ENCODE data around the gene DLGAP1. TPM values are rescaled to one million over a fixed set of nuclear protein-coding genes. Genes with fewer than 3 reads are reported as not detected.

DLGAP1 gene
- total and polyA plus RNA-seq, 2 donors (not counting 1 experiment from before 2014, with no cell fraction given): 0.07 to 0.61 TPM

GRCh38 chr18:3649633-3650426, 805.3 kb downstream of the DLGAP1 start:
- Histone ChIP-seq H3K4me2 (replicated peaks; ENCODE audit: low read depth, low read length, poor library complexity, severe bottlenecking) (no peak overlapping the region), H3K9ac (ENCODE audit: low read length) (no peak overlapping the region), H3K4me3 (ENCODE audit: control extremely low read depth in 1 of 5, extremely low read depth in 1 of 5, insufficient read depth in 1 of 5, low read depth in 2 of 5, low read length in 4 of 5) (no peak overlapping the region), H3K9me3 (ENCODE audit: control extremely low read depth in 1 of 3, control insufficient read depth in 2 of 3, insufficient read depth in 1 of 3, low read length in 2 of 3) (no peaks in the 10 kb centered on the region), H3K79me2 (ENCODE audit: control insufficient read depth, insufficient read depth, low read length) (no peaks in the 10 kb centered on the region), H3K4me1 (ENCODE audit: control insufficient read depth in 2 of 2, insufficient read depth in 2 of 2, low read length in 2 of 2) (no peaks in the 10 kb centered on the region), H3K27me3 (replicated peaks in 1 of 4; ENCODE audit: control extremely low read depth in 1 of 4, control insufficient read depth in 3 of 4, insufficient read depth in 4 of 4, low read length in 3 of 4) (no peaks in the 10 kb centered on the region), H3K36me3 (replicated peaks in 1 of 2; ENCODE audit: control extremely low read depth in 1 of 2, control insufficient read depth in 1 of 2, extremely low read depth in 1 of 2, insufficient read depth in 2 of 2, low read length in 1 of 2) (no peaks in the 10 kb centered on the region), H4K20me1 (ENCODE audit: control insufficient read depth, insufficient read depth, low read length, poor library complexity, severe bottlenecking) (no peaks in the 10 kb centered on the region), H3K27ac (ENCODE audit: low read length in 2 of 2) (no peak overlapping the region), H2AFZ (ENCODE audit: insufficient read depth, low read depth, low read length, poor library complexity, severe bottlenecking) (no peak overlapping the region)
- 90% methylated on average over 5 of the region's 8 CpGs for WGBS (ENCODE audit: insufficient coverage)
- Mint-ChIP-seq H3K4me1 (no peaks in the 10 kb centered on the region), H3K27ac (no peak overlapping the region), H3K4me3 (no peak overlapping the region), H3K9me3 (ENCODE audit: insufficient read depth) (no peaks in the 10 kb centered on the region), H3K27me3 (peaks cover 11% of the 10 kb centered on the region)
- ChIA-PET CTCF (interaction anchor here (1.4 kb wide), 1 partner anchor 17 kb away, joined by 3 read pairs; no protein-coding TSS in a partner anchor), POLR2A (no interaction called here)
- no peak for ATAC-seq (ENCODE audit: low read depth)
- DNase-seq: no peak
- intact Hi-C loops (cut with micrococcal nuclease): no loop called here
- TF ChIP-seq EZH2 (IDR thresholded peaks at IDR 0.05; ENCODE audit: borderline replicate concordance, insufficient read depth, low read depth, low read length, poor library complexity, severe bottlenecking): no peak
- TF ChIP-seq, protein P1, sequence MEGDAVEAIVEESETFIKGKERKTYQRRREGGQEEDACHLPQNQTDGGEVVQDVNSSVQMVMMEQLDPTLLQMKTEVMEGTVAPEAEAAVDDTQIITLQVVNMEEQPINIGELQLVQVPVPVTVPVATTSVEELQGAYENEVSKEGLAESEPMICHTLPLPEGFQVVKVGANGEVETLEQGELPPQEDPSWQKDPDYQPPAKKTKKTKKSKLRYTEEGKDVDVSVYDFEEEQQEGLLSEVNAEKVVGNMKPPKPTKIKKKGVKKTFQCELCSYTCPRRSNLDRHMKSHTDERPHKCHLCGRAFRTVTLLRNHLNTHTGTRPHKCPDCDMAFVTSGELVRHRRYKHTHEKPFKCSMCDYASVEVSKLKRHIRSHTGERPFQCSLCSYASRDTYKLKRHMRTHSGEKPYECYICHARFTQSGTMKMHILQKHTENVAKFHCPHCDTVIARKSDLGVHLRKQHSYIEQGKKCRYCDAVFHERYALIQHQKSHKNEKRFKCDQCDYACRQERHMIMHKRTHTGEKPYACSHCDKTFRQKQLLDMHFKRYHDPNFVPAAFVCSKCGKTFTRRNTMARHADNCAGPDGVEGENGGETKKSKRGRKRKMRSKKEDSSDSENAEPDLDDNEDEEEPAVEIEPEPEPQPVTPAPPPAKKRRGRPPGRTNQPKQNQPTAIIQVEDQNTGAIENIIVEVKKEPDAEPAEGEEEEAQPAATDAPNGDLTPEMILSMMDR (IDR thresholded peaks at IDR 0.05): no peak

DNA sequence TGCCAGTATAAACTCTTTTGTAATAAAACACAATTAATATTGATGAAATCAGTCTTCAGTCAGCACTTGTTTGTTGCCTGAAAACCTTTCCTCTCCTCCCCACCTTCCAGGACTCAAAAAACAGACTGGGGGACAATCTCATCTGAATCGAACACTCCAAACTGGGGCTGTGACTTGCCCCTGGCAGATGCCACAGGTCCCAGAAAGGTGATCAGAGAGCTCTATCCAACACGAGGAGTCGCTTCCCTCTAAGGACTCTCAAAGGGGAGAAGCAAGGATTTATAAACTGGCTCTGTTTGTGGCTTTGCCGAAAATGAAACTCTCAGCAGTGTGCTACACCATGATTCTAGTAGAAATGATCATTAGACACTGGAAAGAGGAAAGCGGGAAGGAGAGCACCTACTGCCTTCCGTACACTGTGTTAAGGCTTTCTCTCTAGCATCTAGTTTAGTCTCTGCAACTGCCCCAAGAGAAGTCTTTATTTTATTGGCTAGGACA, 805.9 kb downstream of the DLGAP1 start:
- Histone ChIP-seq H3K9me3 (ENCODE audit: control extremely low read depth in 1 of 3, control insufficient read depth in 2 of 3, insufficient read depth in 1 of 3, low read length in 2 of 3) (no peaks in the 10 kb centered on the region), H3K27me3 (replicated peaks in 1 of 4; ENCODE audit: control extremely low read depth in 1 of 4, control insufficient read depth in 3 of 4, insufficient read depth in 4 of 4, low read length in 3 of 4) (no peaks in the 10 kb centered on the region), H3K4me3 (ENCODE audit: control extremely low read depth in 1 of 5, extremely low read depth in 1 of 5, insufficient read depth in 1 of 5, low read depth in 2 of 5, low read length in 4 of 5) (no peak overlapping the region), H3K4me1 (ENCODE audit: control insufficient read depth in 2 of 2, insufficient read depth in 2 of 2, low read length in 2 of 2) (no peaks in the 10 kb centered on the region), H3K4me2 (replicated peaks; ENCODE audit: low read depth, low read length, poor library complexity, severe bottlenecking) (no peak overlapping the region), H3K79me2 (ENCODE audit: control insufficient read depth, insufficient read depth, low read length) (no peaks in the 10 kb centered on the region), H3K9ac (ENCODE audit: low read length) (no peak overlapping the region), H3K27ac (ENCODE audit: low read length in 2 of 2) (no peak overlapping the region), H4K20me1 (ENCODE audit: control insufficient read depth, insufficient read depth, low read length, poor library complexity, severe bottlenecking) (no peaks in the 10 kb centered on the region), H2AFZ (ENCODE audit: insufficient read depth, low read depth, low read length, poor library complexity, severe bottlenecking) (no peak overlapping the region), H3K36me3 (replicated peaks in 1 of 2; ENCODE audit: control extremely low read depth in 1 of 2, control insufficient read depth in 1 of 2, extremely low read depth in 1 of 2, insufficient read depth in 2 of 2, low read length in 1 of 2) (no peaks in the 10 kb centered on the region)
- POLR2A ChIA-PET: no interaction called here
- TF ChIP-seq, protein P1 (IDR thresholded peaks at IDR 0.05): no peak
- TF ChIP-seq EZH2 (IDR thresholded peaks at IDR 0.05; ENCODE audit: borderline replicate concordance, insufficient read depth, low read depth, low read length, poor library complexity, severe bottlenecking): no peak
- no peaks in the 10 kb centered on the region for H3K4me1 Mint-ChIP-seq
- intact Hi-C loops (cut with micrococcal nuclease): no loop called here
- H3K4me3 Mint-ChIP-seq: no peak overlapping the region
- H3K27ac Mint-ChIP-seq: no peak overlapping the region
- 75% methylated on average over 4 of the region's 6 CpGs for WGBS (ENCODE audit: insufficient coverage)
- CTCF ChIA-PET: interaction anchor here (1.4 kb wide), 1 partner anchor 16 kb away, joined by 3 read pairs; no protein-coding TSS in a partner anchor
- H3K27me3 Mint-ChIP-seq: peaks cover 11% of the 10 kb centered on the region
- DNase-seq (no peak), ATAC-seq (ENCODE audit: low read depth) (no peak)
- no peaks in the 10 kb centered on the region for H3K9me3 Mint-ChIP-seq (ENCODE audit: insufficient read depth)
